Keratinocyte (primary cell): Measurements from ENCODE around the gene NRG3.

Source experiments
- CTCF ChIP-seq, 3 experiments: IDR thresholded peaks in 1 of 3; conservative IDR thresholded peaks in 1 of 3; optimal IDR thresholded peaks in 1 of 3; 2 replicates in 2 of 3; 3 replicates in 1 of 3; pipeline versions ENCODE3 to v1.5.1; 2011; ENCODE audit warnings: low read length in 3 of 3, mild to moderate bottlenecking in 3 of 3, moderate library complexity in 2 of 3, control low read depth in 1 of 3, inconsistent platforms in 1 of 3; ENCODE audit not compliant: insufficient read depth in 2 of 3; ENCODE audit errors: extremely low read depth in 1 of 3
- EZH2 ChIP-seq: IDR thresholded peaks from one replicate; pipeline ENCODE4 v1.6.1; 2012; ENCODE audit warnings: inconsistent platforms, mild to moderate bottlenecking, low read length, moderate library complexity

DNA sequence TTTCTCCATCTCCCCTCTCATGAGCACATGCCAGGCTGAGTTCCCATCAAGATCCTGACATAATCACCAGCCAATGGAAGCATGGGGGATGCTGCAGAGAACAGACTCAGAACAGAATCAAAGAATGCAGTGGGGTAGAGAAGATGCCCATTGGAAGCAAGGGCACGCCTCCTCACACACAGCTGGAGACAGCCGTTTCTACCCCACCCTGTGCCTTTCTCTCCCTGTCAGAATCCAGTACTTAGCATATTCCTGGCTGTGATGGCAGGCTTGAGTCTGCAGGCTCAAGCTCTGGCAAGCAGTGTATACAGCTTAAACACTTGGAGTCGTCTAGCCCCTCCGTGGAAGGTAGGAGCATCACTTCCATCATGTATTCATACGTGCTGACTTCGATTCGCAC, 867.9 kb downstream of the NRG3 start:
- TF ChIP-seq CTCF (optimal IDR thresholded peaks at IDR 0.05 in 1 of 3, IDR thresholded peaks at IDR 0.05 in 1 of 3, conservative IDR thresholded peaks at IDR 0.05 in 1 of 3; ENCODE audit: extremely low read depth in 1 of 3, insufficient read depth in 2 of 3, low read length in 3 of 3) (no peak), EZH2 (no peak)
